Measurements from ENCODE around the gene ZNF593. TPM values are rescaled to one million over a fixed set of nuclear protein-coding genes. Genes with fewer than 3 reads are reported as not detected.
A peak's percentile ranks its signal among the peaks of the same experiment; 100 is the strongest.

Gene ZNF593
- total RNA-seq, 1 donor from 2014 or later = 27.8 TPM

GRCh38 chr1:26168410-26169197, 1.1 kb upstream of the ZNF593 start, which contains the start of gene C1orf232:
Gene C1orf232, minus strand, starts transcription at chr1:26168963. Its CDS starts 464 bp downstream, at chr1:26168499.
- DNase-seq (ENCODE audit: low read depth) = no peak

- DNase-seq (ENCODE audit: low read depth) = no peak
Observed at GRCh38 chr1:26169198-26169554, 532 bp upstream of the ZNF593 start.

GRCh38 chr1:26170472-26170821, 739 bp downstream of the ZNF593 start:
- DNase-seq (ENCODE audit: low read depth) = no peak

- DNase-seq (ENCODE audit: low read depth) = no peak
Observed at GRCh38 chr1:26171084-26172072, 1.7 kb downstream of the ZNF593 start, which contains the start of gene ZNF593OS. Gene ZNF593OS, minus strand, starts transcription at chr1:26171832. Its CDS starts 171 bp downstream, at chr1:26171661.

GRCh38 chr1:26175346-26175745, 5.6 kb downstream of the ZNF593 start:
- no peak for DNase-seq (ENCODE audit: low read depth)

DNA sequence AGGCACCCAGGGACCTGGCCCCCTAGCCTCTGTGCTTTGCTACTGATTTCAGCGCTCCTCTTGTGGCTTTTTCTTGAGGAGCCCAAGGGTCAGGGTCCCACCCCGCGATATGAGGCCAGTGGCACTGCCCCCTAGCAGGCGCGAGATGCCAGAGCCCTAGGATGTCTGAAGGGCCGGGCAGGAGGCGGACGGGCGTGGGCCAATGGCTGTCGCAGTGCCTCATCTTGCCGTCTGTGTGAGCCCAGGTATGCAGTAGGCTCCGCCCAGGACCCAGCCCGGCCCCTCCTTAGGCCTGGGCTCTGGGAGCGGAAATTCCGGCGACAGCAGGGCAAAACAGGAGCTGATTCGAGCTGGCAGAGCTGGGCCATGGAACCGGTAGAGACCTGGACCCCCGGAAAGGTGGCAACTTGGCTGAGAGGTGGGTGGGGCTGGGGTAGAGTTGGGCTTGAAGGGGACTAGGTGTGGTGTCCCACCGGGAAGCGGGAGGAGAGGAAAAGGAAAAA, 7.5 kb downstream of the ZNF593 start, which contains the start of gene CNKSR1:
Gene CNKSR1 (plus strand): TSS at position 310 of the 503 bp plus-strand sequence. CDS start 57 bp downstream, at position 367.
- DNase-seq (ENCODE audit: low read depth) = no peak

DNA sequence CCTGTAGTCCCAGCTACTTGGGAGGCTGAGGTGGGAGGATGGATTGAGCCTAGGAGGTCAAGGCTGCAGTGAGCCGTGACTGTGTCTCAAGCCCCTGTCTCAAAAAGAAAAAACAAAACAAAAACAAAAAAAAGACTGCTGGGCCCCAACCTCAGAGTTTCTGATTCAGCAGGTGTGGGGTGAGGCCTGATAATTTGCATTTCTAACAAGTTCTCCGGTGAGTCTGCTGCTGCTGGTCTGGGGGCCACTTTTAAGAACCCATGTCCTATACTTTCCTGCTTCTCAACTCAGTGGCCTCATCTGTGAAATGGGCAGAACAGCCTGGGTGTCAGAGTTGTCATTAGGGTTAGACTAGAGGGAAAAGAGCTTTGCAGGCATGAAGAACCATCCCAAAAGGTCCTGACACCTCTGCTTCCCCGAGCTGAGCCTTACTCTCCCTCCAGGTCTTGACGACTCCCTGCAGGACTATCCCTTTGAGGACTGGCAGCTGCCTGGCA, 10.3 kb downstream of the ZNF593 start:
- DNase-seq (ENCODE audit: low read depth) = no peak

DNA sequence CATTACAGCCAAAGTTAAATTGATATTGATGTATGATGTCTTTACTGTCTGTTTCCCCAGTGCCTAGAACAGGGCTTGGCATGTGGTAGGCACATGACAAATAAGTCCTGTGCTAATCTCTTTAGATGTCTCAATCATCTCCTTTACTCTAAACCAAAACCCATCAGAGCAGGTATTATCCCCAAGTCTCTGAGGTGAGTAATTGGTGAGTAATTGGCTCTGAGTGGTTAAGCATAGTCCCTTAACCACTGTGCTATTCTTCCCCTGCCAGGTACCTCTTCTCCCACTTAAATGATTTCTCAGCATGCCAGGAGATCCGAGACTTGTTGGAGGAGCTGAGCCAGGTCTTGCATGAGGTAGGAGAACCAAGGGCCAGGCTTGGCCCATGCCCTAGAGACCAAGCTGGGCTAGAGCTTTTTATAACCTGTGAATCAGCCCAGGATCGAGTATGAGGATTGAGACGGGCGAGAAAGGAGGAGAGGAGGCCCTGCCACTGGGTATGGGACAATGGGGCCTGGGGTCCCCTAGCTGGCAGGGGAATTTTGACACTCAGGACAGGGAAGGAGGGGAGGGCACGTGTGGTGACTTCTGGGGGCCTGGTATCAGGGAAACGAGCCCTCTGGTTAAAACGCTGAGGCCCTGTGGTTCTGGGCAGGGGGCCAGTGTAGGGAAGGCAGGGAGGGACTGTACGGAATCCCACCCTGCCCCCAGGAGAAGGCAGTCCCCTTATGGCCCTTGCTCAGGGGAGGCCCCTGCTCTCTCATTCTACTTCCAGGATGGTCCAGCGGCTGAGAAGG, 12.1 kb downstream of the ZNF593 start:
- DNase-seq (ENCODE audit: low read depth) = peak; percentile 42

DNA sequence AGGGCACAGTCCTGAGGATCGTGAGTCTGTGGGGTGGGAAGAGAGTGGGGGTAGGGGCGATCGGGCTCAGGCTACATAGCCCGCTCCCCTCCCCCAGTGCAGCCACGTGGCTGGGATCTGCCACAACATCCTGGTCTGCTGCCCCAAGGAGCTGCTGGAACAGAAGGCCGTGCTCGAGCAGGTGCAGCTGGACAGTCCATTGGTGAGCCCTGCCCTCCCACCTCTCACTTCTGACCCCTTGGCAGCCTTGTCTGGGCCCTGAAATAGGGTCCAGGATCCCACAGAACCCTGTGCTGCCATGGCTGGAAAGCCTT, 12.6 kb downstream of the ZNF593 start:
- no peak for DNase-seq (ENCODE audit: low read depth)

- no peak for DNase-seq (ENCODE audit: low read depth)
Observed at GRCh38 chr1:26184086-26184485, 14.4 kb downstream of the ZNF593 start.

DNA sequence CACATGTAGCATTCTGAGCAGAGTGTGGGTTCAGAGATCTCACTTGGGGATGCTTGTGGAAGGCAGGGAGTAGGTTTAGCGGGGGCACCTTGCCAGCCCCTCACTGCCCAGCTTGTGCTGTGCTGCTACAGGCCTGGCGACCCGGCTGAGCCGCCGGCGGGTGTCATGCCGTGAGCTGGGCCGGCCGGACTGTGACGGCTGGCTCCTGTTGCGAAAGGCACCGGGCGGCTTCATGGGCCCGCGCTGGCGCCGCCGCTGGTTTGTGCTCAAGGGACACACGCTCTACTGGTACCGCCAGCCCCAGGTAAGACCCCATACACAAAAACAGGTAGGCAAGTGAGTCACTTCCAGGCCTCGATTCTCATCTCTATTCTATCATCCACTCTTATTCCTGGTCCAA, 15.2 kb downstream of the ZNF593 start:
- no peak for DNase-seq (ENCODE audit: low read depth)

GRCh38 chr1:26187882-26188281, 18.2 kb downstream of the ZNF593 start:
- DNase-seq (ENCODE audit: low read depth) = no peak

DNA sequence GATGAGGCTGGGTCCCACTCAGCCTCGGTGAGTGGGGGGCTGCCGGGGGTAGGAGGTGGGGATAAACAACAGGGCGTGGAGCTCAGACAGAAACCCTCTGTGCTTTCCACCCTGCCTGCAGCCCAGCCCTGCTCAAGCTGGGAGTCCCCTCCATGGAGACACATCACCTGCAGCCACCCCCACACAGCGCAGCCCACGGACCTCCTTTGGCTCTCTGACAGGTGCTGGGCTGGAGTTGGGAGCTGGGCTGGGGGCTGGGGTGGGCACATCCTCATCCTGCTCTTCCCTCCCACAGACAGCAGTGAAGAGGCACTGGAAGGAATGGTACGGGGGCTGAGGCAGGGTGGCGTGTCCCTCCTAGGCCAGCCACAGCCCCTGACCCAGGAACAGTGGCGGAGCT, 18.8 kb downstream of the ZNF593 start:
- no peak for DNase-seq (ENCODE audit: low read depth)

DNA sequence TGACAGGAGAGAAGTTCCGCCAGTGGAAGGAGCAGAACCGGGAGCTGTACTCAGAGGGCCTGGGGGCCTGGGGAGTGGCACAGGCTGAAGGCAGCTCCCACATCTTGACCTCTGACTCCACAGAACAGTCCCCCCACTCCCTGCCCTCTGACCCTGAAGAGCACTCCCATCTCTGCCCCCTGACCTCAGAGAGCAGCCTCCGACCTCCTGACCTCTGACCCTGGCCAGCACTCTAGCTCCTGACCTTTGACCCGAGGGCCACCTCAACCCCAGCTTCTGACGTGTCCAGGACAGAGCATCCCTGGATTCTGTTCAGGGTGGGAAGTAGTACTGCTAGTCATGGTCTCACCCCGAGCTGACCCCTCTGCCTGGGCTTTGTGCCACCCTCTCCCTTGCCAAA, 19.6 kb downstream of the ZNF593 start:
- no peak for DNase-seq (ENCODE audit: low read depth)

- no peak for DNase-seq (ENCODE audit: low read depth)
Observed at GRCh38 chr1:26189751-26190275, 20.1 kb downstream of the ZNF593 start.

DNA sequence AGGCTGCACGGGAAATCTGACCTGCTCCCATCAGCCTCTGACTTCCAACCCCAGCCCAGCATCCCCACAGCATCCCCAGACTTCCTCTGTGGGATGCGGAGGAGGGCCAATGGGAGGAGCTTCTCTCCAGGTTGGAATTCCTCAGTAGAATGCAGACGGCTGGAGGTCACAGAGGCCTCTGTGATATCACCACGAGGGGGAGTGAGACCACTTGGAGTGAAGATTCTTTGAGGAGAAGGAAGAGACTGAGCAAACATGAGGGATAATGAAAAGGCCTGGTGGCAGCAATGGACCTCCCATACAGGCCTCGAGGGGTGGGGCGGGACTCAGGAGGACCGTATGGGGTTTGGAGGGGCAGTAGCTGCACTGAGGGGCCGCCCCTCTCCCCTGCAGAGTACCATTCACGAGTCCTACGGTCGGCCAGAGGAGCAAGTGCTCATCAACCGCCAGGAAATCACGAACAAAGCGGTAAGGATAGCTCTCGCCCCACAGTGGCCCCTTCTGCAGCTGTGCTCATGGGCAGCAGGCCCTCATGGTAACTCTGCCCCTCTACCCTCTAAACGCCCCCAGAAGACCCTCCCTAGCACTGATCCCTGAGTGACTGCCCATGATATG, 20.8 kb downstream of the ZNF593 start, which contains the start of gene CATSPER4:
Gene CATSPER4 (plus strand): TSS at position 230 of the 615 bp plus-strand sequence. CDS start 26 bp downstream, at position 256.
- DNase-seq (ENCODE audit: low read depth) = peak; percentile 37

GRCh38 chr1:26191739-26192138, 22.0 kb downstream of the ZNF593 start:
- DNase-seq (ENCODE audit: low read depth) = no peak

DNA sequence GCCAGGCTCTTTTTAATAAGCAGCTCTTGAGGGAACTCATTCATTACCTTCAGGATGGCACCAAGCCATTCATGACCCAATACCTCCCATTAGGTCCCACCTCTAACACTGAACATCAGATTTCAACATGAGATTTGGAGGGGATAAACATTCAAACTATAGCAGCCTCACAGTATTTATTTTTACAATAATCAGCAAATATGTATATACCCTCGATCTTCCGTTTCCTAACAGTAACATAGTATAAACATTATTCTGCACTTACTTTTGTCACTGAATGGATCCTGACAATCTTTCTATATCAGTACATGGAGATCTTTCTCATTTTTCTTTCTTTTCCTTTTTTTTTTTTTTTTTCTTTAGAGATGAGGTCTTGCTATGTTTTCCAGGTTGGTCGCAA, 26.1 kb downstream of the ZNF593 start:
- DNase-seq (ENCODE audit: low read depth) = no peak

DNA sequence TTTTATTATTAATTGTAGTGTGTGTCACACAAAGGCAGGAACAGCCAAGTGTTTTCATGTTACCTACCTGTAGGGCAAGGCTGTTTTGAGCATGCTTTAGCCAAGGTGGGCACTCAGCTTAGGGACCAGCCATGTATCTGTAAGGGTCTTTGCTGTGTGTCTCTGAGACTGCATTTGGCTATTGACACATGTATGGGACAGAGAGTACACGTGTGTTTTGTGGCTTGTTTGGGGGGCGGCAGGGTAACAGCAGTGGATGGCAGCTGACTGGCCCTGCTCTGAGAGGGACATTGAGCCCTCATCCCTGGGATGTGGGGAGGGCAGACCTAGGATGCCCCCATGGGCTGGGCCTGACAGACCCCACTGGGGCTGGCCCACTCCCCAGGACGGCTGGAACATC, 27.6 kb downstream of the ZNF593 start:
- DNase-seq (ENCODE audit: low read depth) = no peak

DNA sequence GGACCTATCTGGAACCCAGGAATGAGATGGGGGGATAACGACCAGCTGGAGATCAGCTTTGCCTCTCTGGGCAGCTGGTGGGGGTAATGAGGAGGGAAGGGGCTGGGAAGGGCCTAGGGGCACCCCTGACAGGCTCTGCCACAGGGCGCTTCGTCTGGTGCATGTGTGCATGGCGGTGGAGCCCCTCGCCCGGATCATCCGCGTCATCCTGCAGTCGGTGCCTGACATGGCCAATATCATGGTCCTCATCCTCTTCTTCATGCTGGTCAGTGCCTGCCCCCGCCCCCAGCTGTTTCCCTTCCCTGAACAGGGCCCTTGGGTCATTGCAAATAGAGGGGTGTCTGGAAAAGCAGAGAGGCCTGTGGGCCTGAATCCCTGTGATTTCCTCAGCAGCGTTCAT, 28.1 kb downstream of the ZNF593 start:
- DNase-seq (ENCODE audit: low read depth) = no peak
